ENCODE data around the gene TP53BP1.
"Not testable (repeated sequence)": the region's sequence is repeated elsewhere in the genome, so short reads cannot be mapped to it uniquely, and the experiment has no call there.

TP53BP1 gene, protein sequence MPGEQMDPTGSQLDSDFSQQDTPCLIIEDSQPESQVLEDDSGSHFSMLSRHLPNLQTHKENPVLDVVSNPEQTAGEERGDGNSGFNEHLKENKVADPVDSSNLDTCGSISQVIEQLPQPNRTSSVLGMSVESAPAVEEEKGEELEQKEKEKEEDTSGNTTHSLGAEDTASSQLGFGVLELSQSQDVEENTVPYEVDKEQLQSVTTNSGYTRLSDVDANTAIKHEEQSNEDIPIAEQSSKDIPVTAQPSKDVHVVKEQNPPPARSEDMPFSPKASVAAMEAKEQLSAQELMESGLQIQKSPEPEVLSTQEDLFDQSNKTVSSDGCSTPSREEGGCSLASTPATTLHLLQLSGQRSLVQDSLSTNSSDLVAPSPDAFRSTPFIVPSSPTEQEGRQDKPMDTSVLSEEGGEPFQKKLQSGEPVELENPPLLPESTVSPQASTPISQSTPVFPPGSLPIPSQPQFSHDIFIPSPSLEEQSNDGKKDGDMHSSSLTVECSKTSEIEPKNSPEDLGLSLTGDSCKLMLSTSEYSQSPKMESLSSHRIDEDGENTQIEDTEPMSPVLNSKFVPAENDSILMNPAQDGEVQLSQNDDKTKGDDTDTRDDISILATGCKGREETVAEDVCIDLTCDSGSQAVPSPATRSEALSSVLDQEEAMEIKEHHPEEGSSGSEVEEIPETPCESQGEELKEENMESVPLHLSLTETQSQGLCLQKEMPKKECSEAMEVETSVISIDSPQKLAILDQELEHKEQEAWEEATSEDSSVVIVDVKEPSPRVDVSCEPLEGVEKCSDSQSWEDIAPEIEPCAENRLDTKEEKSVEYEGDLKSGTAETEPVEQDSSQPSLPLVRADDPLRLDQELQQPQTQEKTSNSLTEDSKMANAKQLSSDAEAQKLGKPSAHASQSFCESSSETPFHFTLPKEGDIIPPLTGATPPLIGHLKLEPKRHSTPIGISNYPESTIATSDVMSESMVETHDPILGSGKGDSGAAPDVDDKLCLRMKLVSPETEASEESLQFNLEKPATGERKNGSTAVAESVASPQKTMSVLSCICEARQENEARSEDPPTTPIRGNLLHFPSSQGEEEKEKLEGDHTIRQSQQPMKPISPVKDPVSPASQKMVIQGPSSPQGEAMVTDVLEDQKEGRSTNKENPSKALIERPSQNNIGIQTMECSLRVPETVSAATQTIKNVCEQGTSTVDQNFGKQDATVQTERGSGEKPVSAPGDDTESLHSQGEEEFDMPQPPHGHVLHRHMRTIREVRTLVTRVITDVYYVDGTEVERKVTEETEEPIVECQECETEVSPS (N-terminal part only)

DNA sequence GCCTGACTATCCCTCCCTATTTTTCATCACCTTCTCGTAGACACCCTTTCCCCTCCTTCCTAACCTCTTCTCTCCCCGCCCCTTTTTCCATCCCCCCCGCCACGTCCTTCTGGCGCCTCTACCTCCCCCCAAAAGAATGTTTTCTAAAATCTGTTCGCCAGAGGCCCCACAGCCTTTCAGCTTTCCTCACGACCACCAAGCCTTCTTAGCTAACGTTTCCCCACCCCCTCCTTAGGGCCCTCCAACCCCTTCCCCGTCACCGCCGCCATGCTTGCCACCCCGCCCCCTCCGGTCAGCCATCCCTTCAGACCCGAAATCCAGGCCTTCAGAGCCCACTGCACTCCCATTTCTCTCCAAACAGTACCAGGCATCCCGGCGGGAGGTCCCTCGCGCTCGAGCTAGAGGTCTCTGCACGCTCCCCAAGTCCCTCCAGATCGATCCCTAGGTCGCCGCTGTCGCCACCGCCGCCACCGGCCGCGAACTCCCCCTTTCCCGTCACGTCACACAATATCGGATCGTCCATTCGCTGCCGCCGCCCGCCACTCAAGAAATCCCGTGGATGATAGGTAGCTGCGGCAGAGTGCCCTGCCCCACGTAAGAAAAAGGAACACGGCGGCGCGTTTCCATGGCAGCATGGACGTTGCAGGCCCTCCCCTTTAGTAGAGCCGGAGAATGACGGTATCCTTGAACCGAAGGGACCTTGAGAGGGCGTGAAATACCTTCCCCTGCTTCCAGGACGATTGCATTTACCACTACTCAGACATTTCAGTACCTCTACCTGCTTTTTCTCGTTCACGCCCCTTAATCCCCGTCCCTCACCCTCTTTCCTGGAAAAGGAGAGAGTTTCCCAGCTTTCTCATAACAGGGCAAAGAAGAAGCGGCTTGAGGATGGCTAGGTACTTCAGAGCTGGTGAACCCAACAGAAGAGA, at the start of gene TP53BP1:
Gene TP53BP1, minus strand, starts transcription at position 484 of the 929 bp plus-strand sequence. Its CDS starts 113 bp downstream, at position 371.
- DNase-seq (ENCODE audit: low spot score) = peak; percentile 94

DNA sequence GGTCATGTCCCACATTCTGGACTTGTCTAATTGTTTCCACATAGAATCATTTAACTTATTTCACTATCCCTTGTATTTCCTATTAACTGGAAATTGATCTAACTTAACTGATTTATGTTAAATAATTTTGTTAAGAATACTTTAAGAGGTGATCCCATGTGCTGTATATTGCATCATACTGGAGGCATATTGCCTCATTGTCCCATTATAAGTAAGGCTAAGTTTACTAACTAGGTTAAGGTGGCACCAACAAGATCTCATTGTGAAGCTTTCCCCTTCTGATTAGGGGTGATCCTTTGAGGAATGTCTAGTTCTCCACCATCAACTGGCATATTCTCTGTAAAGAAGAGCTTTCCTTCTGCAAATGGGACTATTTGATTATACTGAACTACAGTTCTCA, 48.8 kb upstream of the TP53BP1 start:
- DNase-seq (ENCODE audit: low spot score) = no peak

DNA sequence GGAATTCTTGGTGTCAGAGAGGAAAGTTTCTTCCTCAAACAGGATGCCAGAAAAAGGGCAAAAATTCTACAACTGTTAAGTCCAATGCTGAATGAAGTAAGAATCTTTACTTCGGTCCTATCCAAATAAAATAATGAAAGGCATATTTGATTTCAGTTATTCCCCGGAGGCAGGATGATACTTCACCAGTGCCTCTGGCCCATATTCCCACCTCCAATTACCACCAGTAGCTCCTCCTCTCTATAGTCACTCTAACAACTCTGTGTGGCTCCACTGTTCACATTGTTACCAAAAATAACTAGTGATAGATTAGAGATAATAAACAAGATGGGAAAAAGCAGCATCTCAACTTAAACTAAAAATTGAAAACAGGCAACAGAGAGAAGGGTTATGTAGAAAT, 45.1 kb upstream of the TP53BP1 start:
- no peak for DNase-seq (ENCODE audit: low spot score)

DNA sequence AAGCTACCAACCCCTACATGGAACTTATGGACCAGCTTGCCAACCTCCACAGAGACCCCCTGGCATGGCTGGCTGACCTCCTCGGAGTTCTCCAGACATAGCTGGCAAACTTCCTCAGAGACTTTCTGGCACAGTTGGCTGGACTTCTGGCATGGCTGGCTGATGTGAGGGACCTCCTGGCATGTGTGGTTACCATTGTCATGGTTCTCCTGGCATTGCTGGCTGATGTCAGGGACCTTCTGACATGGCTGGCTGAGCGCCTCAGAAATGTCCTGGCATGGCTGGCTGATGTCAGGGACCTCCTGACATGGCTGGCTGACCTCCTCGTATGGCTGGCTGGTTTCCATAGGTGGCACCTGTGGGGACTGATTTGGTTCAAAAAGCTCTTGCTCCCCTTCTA, 41.9 kb upstream of the TP53BP1 start:
- no peak for DNase-seq (ENCODE audit: low spot score)

DNA sequence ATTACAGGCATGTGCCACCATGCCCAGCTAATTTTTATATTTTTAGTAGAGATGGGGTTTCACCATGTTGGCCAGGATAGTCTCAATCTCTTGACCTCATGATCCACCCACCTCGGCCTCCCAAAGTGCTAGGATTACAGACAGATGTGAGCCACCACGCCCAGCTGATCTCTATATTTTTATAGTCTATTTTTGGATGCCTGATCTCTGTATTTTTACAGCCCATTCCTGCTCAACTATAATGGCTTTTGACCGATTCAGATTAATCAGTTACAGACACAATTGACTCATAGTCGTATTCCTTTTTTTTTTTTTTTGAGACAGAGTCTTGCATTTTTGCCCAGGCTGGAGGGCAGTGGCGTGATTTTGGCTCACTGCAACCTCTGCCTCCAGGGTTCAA, 39.9 kb upstream of the TP53BP1 start:
- not testable (repeated sequence) for DNase-seq (ENCODE audit: low spot score)

DNA sequence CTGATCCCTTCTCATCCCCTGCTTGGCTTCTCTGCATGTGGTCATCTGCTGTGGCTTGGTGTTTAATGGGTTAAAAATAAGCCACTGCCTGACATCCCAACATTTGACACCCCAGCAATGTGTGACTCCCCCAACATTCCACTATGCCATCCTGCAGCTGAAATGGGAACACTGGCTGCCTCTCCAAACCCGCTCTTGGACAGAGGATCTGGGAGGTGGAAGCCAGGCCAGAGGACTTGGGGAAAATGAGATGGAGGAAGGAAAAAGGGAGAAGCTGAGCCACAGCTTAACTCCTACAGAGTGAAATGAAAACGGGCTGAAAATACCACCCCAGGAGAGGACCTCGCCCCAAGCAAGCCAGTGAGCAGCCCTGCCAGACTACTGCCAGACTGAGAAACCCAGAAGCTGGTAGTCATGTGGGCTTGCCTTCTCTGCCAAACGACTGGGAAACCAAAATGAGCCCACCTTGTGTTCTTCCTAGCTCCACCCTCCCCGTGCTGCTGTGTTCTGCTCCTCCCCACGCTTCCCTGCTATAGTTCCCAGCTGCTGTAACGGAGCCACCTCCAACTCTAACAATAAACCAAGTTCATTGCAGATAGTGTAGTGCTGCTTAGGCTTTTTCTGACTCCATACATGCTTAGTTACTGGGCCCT, 38.2 kb upstream of the TP53BP1 start:
- no peak for DNase-seq (ENCODE audit: low spot score)

DNA sequence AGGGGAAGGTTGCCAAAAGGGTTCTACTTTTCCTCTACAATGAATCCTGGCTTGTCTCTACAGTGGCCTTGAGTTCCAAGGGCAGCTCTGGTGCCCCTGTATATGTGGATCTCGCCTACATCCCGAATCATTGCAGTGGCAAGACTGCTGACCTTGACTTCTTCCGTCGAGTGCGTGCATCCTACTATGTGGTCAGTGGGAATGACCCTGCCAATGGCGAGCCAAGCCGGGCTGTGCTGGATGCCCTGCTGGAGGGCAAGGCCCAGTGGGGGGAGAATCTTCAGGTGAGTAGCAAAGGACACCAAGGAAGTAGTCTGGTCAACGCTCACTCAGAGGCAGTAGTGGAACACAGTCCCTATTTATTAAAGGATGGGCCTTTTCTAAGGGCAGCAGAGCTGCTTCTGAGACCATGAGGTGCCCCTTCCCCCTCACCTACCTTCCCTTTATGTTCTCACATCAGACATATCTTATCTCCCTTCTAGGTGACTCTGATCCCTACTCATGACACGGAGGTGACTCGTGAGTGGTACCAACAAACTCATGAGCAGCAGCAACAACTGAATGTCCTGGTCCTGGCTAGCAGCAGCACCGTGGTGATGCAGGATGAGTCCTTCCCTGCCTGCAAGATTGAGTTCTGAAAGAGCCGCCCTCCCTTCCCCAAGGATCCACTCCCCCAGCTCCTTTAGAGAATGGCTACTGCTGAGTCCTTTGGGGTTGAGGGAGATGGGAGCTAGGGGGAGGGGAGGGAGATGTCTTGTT, 36.8 kb upstream of the TP53BP1 start:
- no peak for DNase-seq (ENCODE audit: low spot score)

DNA sequence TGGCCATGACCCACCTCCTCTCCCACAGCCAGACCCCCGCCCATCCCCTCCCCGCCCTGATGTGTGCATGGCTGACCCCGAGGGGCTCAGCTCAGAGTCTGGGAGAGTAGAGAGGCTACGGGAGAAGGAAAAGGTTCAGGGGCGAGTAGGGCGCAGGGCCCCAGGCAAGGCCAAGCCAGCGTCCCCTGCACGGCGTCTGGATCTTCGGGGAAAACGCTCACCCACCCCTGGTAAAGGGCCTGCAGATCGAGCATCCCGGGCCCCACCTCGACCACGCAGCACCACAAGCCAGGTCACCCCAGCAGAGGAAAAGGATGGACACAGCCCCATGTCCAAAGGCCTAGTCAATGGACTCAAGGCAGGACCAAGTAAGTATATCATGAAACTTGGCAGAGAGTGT, 36.2 kb upstream of the TP53BP1 start:
- DNase-seq (ENCODE audit: low spot score) = no peak

DNA sequence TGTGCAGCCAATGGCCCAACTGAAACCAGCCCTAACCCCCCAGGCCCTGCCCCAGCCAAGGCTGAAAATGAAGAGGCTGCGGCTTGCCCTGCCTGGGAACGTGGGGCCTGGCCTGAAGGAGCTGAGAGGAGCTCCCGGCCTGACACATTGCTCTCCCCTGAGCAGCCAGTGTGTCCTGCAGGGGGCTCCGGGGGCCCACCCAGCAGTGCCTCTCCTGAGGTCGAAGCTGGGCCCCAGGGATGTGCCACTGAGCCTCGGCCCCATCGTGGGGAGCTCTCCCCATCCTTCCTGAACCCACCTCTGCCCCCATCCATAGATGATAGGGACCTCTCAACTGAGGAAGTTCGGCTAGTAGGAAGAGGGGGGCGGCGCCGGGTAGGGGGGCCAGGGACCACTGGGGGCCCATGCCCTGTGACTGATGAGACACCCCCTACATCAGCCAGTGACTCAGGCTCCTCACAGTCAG, 35.6 kb upstream of the TP53BP1 start:
- DNase-seq (ENCODE audit: low spot score) = no peak

DNA sequence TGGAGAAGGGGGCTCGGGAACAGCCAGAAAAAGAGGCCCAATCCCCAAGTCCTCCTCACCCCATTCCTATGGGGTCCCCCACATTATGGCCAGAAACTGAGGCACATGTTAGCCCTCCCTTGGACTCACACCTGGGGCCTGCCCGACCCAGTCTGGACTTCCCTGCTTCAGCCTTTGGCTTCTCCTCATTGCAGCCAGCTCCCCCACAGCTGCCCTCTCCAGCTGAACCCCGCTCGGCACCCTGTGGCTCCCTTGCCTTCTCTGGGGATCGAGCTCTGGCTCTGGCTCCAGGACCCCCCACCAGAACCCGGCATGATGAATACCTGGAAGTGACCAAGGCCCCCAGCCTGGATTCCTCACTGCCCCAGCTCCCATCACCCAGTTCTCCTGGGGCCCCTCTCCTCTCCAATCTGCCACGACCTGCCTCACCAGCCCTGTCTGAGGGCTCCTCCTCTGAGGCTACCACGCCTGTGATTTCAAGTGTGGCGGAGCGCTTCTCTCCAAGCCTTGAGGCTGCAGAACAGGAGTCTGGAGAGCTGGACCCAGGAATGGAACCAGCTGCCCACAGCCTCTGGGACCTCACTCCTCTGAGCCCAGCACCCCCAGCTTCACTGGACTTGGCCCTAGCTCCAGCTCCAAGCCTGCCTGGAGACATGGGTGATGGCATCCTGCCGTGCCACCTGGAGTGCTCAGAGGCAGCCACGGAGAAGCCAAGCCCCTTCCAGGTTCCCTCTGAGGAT, 35.0 kb upstream of the TP53BP1 start:
- no peak for DNase-seq (ENCODE audit: low spot score)

DNA sequence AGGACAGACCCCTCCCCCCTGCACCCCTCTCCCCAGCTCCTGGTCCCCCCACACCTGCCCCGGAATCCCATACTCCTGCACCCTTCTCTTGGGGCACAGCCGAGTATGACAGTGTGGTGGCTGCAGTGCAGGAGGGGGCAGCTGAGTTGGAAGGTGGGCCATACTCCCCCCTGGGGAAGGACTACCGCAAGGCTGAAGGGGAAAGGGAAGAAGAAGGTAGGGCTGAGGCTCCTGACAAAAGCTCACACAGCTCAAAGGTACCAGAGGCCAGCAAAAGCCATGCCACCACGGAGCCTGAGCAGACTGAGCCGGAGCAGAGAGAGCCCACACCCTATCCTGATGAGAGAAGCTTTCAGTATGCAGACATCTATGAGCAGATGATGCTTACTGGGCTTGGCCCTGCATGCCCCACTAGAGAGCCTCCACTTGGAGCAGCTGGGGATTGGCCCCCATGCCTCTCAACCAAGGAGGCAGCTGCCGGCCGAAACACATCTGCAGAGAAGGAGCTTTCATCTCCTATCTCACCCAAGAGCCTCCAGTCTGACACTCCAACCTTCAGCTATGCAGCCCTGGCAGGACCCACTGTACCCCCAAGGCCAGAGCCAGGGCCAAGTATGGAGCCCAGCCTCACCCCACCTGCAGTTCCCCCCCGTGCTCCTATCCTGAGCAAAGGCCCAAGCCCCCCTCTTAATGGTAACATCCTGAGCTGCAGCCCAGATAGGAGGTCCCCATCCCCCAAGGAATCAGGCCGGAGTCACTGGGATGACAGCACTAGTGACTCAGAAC, 34.3 kb upstream of the TP53BP1 start:
- DNase-seq (ENCODE audit: low spot score) = no peak

DNA sequence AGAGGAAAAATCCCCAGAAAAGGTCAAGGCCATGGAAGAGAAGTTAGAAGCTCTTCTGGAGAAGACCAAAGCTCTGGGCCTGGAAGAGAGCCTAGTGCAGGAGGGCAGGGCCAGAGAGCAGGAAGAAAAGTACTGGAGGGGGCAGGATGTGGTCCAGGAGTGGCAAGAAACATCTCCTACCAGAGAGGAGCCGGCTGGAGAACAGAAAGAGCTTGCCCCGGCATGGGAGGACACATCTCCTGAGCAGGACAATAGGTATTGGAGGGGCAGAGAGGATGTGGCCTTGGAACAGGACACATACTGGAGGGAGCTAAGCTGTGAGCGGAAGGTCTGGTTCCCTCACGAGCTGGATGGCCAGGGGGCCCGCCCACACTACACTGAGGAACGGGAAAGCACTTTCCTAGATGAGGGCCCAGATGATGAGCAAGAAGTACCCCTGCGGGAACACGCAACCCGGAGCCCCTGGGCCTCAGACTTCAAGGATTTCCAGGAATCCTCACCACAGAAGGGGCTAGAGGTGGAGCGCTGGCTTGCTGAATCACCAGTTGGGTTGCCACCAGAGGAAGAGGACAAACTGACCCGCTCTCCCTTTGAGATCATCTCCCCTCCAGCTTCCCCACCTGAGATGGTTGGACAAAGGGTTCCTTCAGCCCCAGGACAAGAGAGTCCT, 33.4 kb upstream of the TP53BP1 start:
- DNase-seq (ENCODE audit: low spot score) = no peak

DNA sequence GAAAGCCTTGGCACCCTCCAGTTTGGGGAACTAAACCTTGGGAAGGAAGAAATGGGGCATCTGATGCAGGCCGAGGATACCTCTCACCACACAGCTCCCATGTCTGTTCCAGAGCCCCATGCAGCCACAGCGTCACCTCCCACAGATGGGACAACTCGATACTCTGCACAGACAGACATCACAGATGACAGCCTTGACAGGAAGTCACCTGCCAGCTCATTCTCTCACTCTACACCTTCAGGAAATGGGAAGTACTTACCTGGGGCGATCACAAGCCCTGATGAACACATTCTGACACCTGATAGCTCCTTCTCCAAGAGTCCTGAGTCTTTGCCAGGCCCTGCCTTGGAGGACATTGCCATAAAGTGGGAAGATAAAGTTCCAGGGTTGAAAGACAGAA, 32.2 kb upstream of the TP53BP1 start:
- no peak for DNase-seq (ENCODE audit: low spot score)

DNA sequence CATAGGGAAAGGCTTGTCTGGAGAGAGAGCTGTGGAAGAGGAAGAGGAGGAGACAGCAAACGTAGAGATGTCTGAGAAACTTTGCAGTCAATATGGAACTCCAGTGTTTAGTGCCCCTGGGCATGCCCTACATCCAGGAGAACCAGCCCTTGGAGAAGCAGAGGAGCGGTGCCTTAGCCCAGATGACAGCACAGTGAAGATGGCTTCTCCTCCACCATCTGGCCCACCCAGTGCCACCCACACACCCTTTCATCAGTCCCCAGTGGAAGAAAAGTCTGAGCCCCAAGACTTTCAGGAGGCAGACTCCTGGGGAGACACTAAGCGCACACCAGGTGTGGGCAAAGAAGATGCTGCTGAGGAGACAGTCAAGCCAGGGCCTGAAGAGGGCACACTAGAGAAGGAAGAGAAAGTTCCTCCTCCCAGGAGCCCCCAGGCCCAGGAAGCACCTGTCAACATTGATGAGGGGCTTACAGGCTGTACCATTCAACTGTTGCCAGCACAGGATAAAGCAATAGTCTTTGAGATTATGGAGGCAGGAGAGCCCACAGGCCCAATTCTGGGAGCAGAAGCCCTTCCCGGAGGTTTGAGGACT, 31.4 kb upstream of the TP53BP1 start:
- DNase-seq (ENCODE audit: low spot score) = no peak

DNA sequence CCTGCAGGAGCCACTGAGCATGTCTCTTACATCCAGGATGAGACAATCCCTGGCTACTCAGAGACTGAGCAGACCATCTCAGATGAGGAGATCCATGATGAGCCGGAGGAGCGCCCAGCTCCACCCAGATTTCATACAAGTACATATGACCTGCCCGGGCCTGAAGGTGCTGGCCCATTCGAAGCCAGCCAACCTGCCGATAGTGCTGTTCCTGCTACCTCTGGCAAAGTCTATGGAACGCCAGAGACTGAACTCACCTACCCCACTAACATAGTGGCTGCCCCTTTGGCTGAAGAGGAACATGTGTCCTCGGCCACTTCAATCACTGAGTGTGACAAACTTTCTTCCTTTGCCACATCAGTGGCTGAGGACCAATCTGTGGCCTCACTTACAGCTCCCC, 30.7 kb upstream of the TP53BP1 start:
- no peak for DNase-seq (ENCODE audit: low spot score)

DNA sequence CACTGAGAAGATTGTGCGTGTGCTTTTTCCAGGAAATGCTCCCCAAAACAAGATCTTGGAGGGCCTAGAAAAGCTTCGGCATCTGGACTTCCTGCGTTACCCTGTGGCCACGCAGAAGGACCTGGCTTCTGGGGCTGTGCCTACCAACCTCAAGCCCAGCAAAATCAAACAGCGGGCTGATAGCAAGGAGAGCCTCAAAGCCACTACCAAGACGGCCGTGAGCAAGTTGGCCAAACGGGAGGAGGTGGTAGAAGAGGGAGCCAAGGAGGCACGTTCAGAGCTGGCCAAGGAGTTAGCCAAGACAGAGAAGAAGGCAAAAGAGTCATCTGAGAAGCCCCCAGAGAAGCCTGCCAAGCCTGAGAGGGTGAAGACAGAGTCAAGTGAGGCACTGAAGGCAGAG, 29.3 kb upstream of the TP53BP1 start:
- DNase-seq (ENCODE audit: low spot score) = no peak

DNA sequence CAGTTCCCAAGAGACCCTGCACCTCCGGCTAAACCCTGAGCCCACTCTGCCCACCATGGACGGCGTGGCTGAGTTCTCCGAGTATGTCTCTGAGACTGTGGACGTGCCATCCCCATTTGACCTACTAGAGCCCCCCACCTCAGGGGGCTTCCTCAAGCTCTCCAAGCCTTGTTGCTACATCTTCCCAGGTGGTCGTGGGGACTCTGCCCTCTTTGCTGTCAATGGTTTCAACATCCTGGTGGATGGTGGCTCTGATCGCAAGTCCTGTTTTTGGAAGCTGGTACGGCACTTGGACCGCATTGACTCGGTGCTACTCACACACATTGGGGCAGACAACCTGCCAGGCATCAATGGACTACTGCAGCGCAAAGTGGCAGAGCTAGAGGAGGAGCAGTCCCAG, 28.5 kb upstream of the TP53BP1 start:
- DNase-seq (ENCODE audit: low spot score) = no peak
